ENCODE measurements around the gene FOXF2. TPM values are rescaled to one million over a fixed set of nuclear protein-coding genes. Genes with fewer than 3 reads are reported as not detected.
A peak's percentile ranks its signal among the peaks of the same experiment; 100 is the strongest.

The FOXF2 gene
- total and polyA plus RNA-seq, 2 donors (not counting 1 experiment from before 2014, with no cell fraction given): not detected

DNA sequence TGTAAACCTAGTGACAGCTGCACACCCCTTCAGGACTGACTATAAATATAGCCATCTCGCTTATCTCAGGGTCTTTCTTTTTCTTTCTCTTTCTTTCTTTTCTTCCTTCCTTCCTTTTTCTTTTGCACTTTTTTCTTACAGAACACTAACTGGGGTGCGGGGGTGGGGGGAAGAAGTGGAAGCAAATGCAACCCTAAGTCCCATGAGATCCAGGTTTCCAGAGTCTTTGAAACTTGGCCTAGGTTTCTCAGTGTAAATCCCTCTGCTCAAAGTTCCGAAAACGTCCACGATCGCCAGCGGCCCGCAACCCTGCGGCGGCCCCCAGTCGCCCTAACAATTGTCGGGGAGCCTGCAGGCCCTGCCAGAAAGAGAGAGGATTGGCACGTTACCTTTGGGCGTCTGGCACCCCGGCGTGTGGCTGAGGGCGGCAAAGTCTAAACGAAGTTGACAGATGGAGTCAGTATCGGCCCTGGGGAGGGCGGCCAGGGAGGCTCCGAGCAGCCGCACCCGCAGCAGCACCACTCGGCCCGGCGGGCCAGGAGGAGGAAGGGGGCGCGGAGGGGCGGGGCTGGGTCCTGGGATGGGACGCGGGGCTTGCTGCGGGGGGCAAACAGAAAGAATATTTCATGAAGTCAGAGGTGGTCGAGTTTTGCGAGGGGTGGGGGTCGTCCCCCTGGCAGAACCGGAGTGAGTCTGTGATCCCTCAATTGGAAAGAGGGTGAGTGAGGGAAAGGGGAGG is 577 bp upstream of the FOXF2 start:
- 6% methylated on average over 34 of the region's 36 CpGs for WGBS (ENCODE audit: insufficient coverage)
- Histone ChIP-seq H3K9me3 (ENCODE audit: control extremely low read depth in 1 of 3, control insufficient read depth in 2 of 3, insufficient read depth in 1 of 3, low read length in 2 of 3) (peaks cover 0 to 24% (median 0%) of the 10 kb centered on the region in 3 donors), H3K9ac (ENCODE audit: low read length) (peak overlapping the region; percentile 31), H3K4me1 (ENCODE audit: control insufficient read depth in 2 of 2, insufficient read depth in 2 of 2, low read length in 2 of 2) (peaks cover 41 to 62% of the 10 kb centered on the region in 2 donors), H3K79me2 (ENCODE audit: control insufficient read depth, insufficient read depth, low read length) (no peaks in the 10 kb centered on the region), H4K20me1 (ENCODE audit: control insufficient read depth, insufficient read depth, low read length, poor library complexity, severe bottlenecking) (no peaks in the 10 kb centered on the region), H2AFZ (ENCODE audit: insufficient read depth, low read depth, low read length, poor library complexity, severe bottlenecking) (peak overlapping the region; percentile 23), H3K36me3 (replicated peaks in 1 of 2; ENCODE audit: control extremely low read depth in 1 of 2, control insufficient read depth in 1 of 2, extremely low read depth in 1 of 2, insufficient read depth in 2 of 2, low read length in 1 of 2) (no peaks in the 10 kb centered on the region), H3K27me3 (replicated peaks in 1 of 4; ENCODE audit: control extremely low read depth in 1 of 4, control insufficient read depth in 3 of 4, insufficient read depth in 4 of 4, low read length in 3 of 4) (peaks cover 0 to 86% (median 57%) of the 10 kb centered on the region in 4 experiments), H3K27ac (ENCODE audit: low read length in 2 of 2) (no peak overlapping the region), H3K4me3 (ENCODE audit: control extremely low read depth in 1 of 5, extremely low read depth in 1 of 5, insufficient read depth in 1 of 5, low read depth in 2 of 5, low read length in 4 of 5) (peak overlapping the region in 3 of 5 experiments; percentile 25 to 51 (median 29)), H3K4me2 (replicated peaks; ENCODE audit: low read depth, low read length, poor library complexity, severe bottlenecking) (peak overlapping the region; percentile 84)
- no peaks in the 10 kb centered on the region for H3K9me3 Mint-ChIP-seq (ENCODE audit: insufficient read depth)
- peak; percentile 91 for TF ChIP-seq EZH2 (IDR thresholded peaks at IDR 0.05; ENCODE audit: borderline replicate concordance, insufficient read depth, low read depth, low read length, poor library complexity, severe bottlenecking)
- TF ChIP-seq, protein P1, sequence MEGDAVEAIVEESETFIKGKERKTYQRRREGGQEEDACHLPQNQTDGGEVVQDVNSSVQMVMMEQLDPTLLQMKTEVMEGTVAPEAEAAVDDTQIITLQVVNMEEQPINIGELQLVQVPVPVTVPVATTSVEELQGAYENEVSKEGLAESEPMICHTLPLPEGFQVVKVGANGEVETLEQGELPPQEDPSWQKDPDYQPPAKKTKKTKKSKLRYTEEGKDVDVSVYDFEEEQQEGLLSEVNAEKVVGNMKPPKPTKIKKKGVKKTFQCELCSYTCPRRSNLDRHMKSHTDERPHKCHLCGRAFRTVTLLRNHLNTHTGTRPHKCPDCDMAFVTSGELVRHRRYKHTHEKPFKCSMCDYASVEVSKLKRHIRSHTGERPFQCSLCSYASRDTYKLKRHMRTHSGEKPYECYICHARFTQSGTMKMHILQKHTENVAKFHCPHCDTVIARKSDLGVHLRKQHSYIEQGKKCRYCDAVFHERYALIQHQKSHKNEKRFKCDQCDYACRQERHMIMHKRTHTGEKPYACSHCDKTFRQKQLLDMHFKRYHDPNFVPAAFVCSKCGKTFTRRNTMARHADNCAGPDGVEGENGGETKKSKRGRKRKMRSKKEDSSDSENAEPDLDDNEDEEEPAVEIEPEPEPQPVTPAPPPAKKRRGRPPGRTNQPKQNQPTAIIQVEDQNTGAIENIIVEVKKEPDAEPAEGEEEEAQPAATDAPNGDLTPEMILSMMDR (IDR thresholded peaks at IDR 0.05): no peak
- ATAC-seq (ENCODE audit: low read depth): no peak
- peaks cover 57% of the 10 kb centered on the region for H3K27me3 Mint-ChIP-seq
- intact Hi-C loops (cut with micrococcal nuclease): loop anchor here (5.0 kb wide), 1 partner anchor 224 kb away; no protein-coding TSS in a partner anchor
- POLR2A ChIA-PET: no interaction called here
- peaks cover 33% of the 10 kb centered on the region for H3K4me1 Mint-ChIP-seq
- no peak overlapping the region for H3K27ac Mint-ChIP-seq
- H3K4me3 Mint-ChIP-seq: peak overlapping the region; percentile 83
- peak; percentile 34 for DNase-seq
- CTCF ChIA-PET: interaction anchor here (3.3 kb wide), 1 partner anchor 8 kb away, joined by 23 read pairs; no protein-coding TSS in a partner anchor

Measured in B cell (primary cell).